Measurements from ENCODE around the gene NOX3. TPM values are rescaled to one million over a fixed set of nuclear protein-coding genes. Genes with fewer than 3 reads are reported as not detected.

The NOX3 gene
- total RNA-seq, 6 experiments from 2014 or later = not detected

- peaks cover 1% of the 10 kb centered on the region; the same call in 1 of the 2 replicates for H3K27me3 Mint-ChIP-seq (ENCODE audit: insufficient read depth)
- H3K27ac Mint-ChIP-seq = no peak overlapping the region
- peaks cover 34% of the 10 kb centered on the region for H3K9me3 Mint-ChIP-seq
- H3K4me3 Mint-ChIP-seq = no peak overlapping the region
- TF ChIP-seq CTCF (IDR thresholded peaks at IDR 0.05) = no peak
- H3K36me3 Mint-ChIP-seq (ENCODE audit: low read depth) = peaks cover 32% of the 10 kb centered on the region
- peak; percentile 45 for DNase-seq
- peaks cover 45% of the 10 kb centered on the region for H3K4me1 Mint-ChIP-seq (ENCODE audit: low read depth)
Observed at GRCh38 chr6:155349129-155349528, 106.5 kb downstream of the NOX3 start.

- H3K27me3 Mint-ChIP-seq (ENCODE audit: insufficient read depth) = peaks cover 1% of the 10 kb centered on the region; the same call in 1 of the 2 replicates
Observed at GRCh38 chr6:155347800-155348199, 107.8 kb downstream of the NOX3 start.

GRCh38 chr6:155346957-155347356 is 108.7 kb downstream of the NOX3 start:
- no peak for TF ChIP-seq CTCF (IDR thresholded peaks at IDR 0.05)
- no peak overlapping the region for H3K27ac Mint-ChIP-seq
- DNase-seq = no peak

More at GRCh38 chr6:155347800-155348199, 107.8 kb downstream of the NOX3 start:
- no peak overlapping the region for H3K27ac Mint-ChIP-seq
- H3K4me3 Mint-ChIP-seq = no peak overlapping the region
- DNase-seq = no peak
- H3K4me1 Mint-ChIP-seq (ENCODE audit: low read depth) = peaks cover 42% of the 10 kb centered on the region
- H3K9me3 Mint-ChIP-seq = peaks cover 30% of the 10 kb centered on the region
- no peak for TF ChIP-seq CTCF (IDR thresholded peaks at IDR 0.05)
- peaks cover 30% of the 10 kb centered on the region for H3K36me3 Mint-ChIP-seq (ENCODE audit: low read depth)

More at GRCh38 chr6:155346957-155347356, 108.7 kb downstream of the NOX3 start:
- H3K4me3 Mint-ChIP-seq = no peak overlapping the region
- H3K9me3 Mint-ChIP-seq = peaks cover 30% of the 10 kb centered on the region
- H3K36me3 Mint-ChIP-seq (ENCODE audit: low read depth) = peaks cover 30% of the 10 kb centered on the region
- H3K4me1 Mint-ChIP-seq (ENCODE audit: low read depth) = peaks cover 34% of the 10 kb centered on the region
- H3K27me3 Mint-ChIP-seq (ENCODE audit: insufficient read depth) = peaks cover 1% of the 10 kb centered on the region; the same call in 1 of the 2 replicates

Other genes with a start within 250 kb of the NOX3 start
- not detected for gene CLDN20, start 191.8 kb downstream of the NOX3 start, total RNA-seq (2021; fragmentation: NEBNext Ultra II Directional; extraction: Animal tissue kit (Norgen Biotek cat#: 25700))
- 10 to 100 TPM; 16.7 to 23.0 (median 21.7) TPM for gene TFB1M, start 141.4 kb downstream of the NOX3 start, total RNA-seq (2021; fragmentation: NEBNext Ultra II Directional; extraction: Animal tissue kit (Norgen Biotek cat#: 25700))

Data from HFFc6 (cell line).